NT2/D1 (cell line): ENCODE results near the gene RARS1.

Source experiments
- SUZ12 ChIP-seq: IDR thresholded peaks from 2 replicates; pipeline ENCODE4 v1.6.1; 2011; ENCODE audit not compliant: insufficient read length, insufficient read depth; ENCODE audit errors: extremely low read depth
- YY1 ChIP-seq: IDR thresholded peaks from 2 replicates; pipeline ENCODE4 v1.6.1; 2011; ENCODE audit not compliant: insufficient read length, insufficient read depth

GRCh38 chr5:168447808-168448207, 38.5 kb upstream of the RARS1 start:
- TF ChIP-seq YY1: no peak
- no peak for TF ChIP-seq SUZ12
